ENCODE results near the gene AQP12B. TPM values are rescaled to one million over a fixed set of nuclear protein-coding genes. Genes with fewer than 3 reads are reported as not detected.

Gene AQP12B
- polyA plus RNA-seq, 1 donor = 0.35 TPM

GRCh38 chr2:240632306-240632721 is 50.4 kb downstream of the AQP12B start:
- no peak for DNase-seq

- DNase-seq = no peak
Measured at GRCh38 chr2:240631548-240632305, 51.0 kb downstream of the AQP12B start.

- no peak for DNase-seq
Measured at GRCh38 chr2:240630771-240631547, 51.7 kb downstream of the AQP12B start.

GRCh38 chr2:240629968-240630770 is 52.5 kb downstream of the AQP12B start:
- DNase-seq = no peak

GRCh38 chr2:240629619-240629967 is 53.1 kb downstream of the AQP12B start:
- DNase-seq = no peak

DNA sequence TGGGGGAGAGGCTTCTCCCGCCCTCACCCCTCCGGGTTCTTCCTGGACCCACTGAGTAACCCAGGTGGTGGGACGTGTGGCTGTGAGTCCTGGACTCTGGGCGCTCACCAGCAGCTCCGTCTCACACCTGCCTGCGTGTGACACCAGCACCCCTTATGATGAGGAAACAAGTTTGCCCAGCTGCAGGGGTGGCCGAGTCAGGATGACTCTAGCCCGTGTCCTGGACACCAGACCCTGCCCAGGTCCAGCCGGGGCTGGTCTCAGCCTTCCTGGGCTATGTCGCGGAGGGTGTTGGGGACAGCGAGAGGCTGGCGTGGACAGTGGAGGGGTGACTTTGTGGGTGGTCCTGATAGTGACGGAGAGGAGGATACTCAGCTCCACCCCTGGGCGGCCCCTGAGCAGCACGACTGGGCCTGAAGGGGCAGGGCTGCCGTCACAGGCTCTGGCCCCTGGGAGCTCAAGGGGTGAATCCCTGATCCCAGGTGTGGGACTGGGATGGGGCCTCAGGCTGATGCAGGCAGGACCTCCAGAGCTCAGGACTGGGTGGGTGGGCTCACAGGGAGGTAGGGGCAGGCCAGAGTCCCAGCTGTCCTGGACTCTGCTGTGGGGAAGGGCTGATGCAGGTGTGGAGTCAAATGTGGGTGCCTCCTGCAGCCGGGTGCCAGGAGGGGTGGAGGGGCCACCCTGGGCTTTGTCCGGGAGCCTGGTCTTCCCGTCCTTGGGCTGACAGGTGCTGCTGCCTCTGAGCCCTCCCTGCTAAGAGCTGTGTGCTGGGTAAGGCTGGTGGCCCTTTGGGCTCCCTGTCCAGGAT is 53.7 kb downstream of the AQP12B start:
- DNase-seq = no peak

GRCh38 chr2:240628507-240628807 is 54.2 kb downstream of the AQP12B start:
- DNase-seq = no peak

DNA sequence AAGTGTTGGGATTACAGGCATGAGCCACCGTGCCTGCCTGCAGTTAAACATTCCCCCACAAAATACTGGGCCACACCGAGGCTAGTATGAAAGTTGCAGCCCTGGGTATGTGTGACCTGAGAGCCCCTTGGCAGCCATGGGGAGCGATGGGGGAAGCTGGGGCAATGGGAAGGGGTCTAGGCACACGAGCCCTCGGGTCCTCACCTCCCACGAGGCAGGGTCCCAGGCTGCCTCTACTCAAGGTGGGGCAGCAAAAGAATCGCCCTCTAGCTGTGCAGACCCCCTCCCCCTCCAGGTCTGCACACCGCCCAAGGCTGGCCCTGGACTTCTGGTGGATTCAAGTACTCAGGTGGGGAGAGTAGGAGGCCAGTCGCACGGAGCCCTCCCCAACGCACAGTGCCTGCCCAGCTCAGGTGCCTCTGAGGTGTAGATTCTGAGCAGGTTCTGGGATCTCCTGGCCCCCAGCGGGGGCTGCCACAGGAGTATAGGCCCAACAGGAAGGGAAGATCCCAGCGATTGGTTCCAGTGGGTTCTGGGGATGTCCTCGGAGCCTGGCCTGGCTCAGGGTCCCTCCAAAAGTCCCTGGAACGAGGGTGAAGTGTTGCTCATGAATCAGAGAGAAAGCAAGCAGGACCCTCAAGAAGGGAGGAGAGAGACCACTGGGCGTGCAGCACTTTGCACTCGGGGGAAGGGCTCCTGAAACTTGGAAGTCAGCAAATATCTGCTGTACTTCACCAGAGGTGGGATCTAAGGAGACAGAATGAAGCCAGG is 54.8 kb downstream of the AQP12B start:
- no peak for DNase-seq

DNA sequence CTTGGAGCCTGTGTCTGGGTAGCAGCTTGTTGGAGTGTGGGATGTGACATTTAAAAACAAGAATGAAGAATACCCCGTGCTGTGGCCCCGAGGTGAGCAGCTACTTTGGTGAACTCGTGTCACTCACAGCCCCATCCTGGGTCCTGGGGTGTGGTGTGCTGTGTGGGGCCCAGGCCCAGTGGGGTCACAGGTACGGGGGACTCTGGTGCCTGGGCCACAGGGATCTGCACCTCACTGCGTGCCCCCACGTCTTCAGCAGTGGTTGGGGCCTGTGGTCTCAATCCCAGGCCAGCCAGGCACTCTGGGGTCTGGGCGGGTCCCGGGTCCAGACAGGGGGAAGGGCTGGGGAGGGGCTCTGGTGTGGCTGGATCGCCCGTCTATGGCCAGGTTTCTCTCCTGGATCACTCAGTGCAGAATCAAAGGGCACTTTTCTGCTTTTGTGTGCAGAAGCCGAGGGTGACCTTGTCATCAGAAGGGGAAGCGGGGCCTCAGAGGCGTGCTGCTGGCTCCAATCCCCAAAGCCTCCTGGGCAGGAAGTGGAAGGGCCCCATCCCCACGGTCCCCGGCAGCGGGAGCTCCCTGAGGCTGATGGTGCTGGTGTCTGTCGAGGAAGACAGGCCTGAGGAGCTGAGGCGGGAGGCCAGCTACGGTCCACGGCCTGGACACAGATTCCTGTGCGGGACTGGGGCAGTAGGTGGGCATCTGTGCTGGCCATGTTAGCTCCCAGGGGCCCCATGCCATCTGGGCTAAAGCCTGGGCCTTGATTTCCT is 56.0 kb downstream of the AQP12B start:
- no peak for DNase-seq

Other genes starting within 250 kb of the AQP12B start
- gene GPC1, start 247.2 kb downstream of the AQP12B start, polyA plus RNA-seq (ENCODE audit: insufficient read length) = 28.1 TPM
- 13.5 TPM for gene ANKMY1, start 124.9 kb downstream of the AQP12B start, polyA plus RNA-seq (ENCODE audit: insufficient read length)
- 8.3 TPM for gene DUSP28, start 122.5 kb downstream of the AQP12B start, polyA plus RNA-seq (ENCODE audit: insufficient read length)
- 22.3 TPM for gene RNPEPL1, start 114.4 kb downstream of the AQP12B start, polyA plus RNA-seq (ENCODE audit: insufficient read length)
- gene CAPN10, start 96.2 kb downstream of the AQP12B start, polyA plus RNA-seq (ENCODE audit: insufficient read length) = 24.9 TPM
- gene GPR35, start 57.4 kb downstream of the AQP12B start, polyA plus RNA-seq (ENCODE audit: insufficient read length) = 2.9 TPM
- gene AQP12A, start 9.0 kb upstream of the AQP12B start, polyA plus RNA-seq (ENCODE audit: insufficient read length) = not detected
- 11.1 TPM for gene KIF1A, start 137.3 kb upstream of the AQP12B start, polyA plus RNA-seq (ENCODE audit: insufficient read length)
- 0.12 TPM for gene AGXT, start 185.9 kb upstream of the AQP12B start, polyA plus RNA-seq (ENCODE audit: insufficient read length)
- 4.8 TPM for gene MAB21L4, start 213.3 kb upstream of the AQP12B start, polyA plus RNA-seq (ENCODE audit: insufficient read length)
- gene CROCC2, start 223.5 kb upstream of the AQP12B start, polyA plus RNA-seq (ENCODE audit: insufficient read length) = 0.10 TPM

Measured in left kidney (tissue), 2 donors.